ENCODE results near the gene FOXO1.

FOXO1 gene

DNA sequence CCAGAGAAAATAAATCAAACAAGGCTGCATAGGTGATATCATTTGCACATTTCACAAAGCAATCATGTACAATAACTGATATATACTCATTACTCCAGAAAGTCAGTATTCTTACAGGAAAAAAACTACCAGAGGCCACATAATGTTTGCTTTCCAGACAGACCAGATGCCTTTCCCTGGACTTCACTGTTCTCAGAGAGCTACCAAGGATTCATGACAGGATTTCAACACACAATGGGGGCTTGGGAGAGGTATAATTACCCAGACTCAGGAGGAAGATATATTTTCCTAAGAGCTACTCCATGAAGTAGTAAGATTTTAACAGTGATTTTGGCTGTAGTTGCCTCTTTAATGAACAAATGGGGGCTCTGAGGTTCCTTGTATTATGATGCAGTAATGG is 110.0 kb downstream of the FOXO1 start:
- peaks cover 12% of the 10 kb centered on the region for H3K36me3 ChIP-seq (ENCODE audit: insufficient read depth, insufficient read length, low read length)
- H3K9ac ChIP-seq (ENCODE audit: insufficient read length, low read depth), result no peak overlapping the region
- H3K4me1 ChIP-seq (ENCODE audit: insufficient read depth, insufficient read length), result no peaks in the 10 kb centered on the region
- no peaks in the 10 kb centered on the region for H3K27me3 ChIP-seq (ENCODE audit: insufficient read depth, insufficient read length)
- no peak for DNase-seq (ENCODE audit: low read depth, low spot score)
- no peak for TF ChIP-seq SUZ12 (IDR thresholded peaks at IDR 0.05; ENCODE audit: extremely low read depth, insufficient read depth, insufficient read length)
- TF ChIP-seq ZNF274 (IDR thresholded peaks at IDR 0.05; ENCODE audit: low read depth, low read length), result no peak
- no peak for TF ChIP-seq YY1 (IDR thresholded peaks at IDR 0.05; ENCODE audit: insufficient read depth, insufficient read length)
- H3K4me3 ChIP-seq (ENCODE audit: insufficient read length, low read depth), result no peak overlapping the region
- no peaks in the 10 kb centered on the region for H3K9me3 ChIP-seq (ENCODE audit: insufficient read depth, low read length)

DNA sequence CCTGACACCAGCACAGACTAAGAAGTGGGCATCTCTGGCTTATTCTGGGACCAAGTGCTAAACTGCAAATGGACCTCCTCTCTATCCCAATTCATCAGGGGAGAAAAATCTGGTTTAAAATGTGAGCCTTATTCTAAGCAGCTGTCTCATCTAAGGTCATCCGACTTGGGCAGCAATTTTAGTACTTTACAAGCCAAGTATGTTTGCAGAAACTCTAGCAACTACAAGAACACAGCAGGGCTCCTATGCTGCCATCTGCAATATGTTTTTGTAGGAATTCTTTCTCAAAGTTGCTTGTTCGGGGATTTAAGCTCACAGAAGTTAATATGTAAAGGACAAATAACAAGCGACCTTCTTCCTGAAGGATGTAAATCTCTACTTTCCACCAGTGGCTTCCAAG is 113.1 kb downstream of the FOXO1 start:
- Histone ChIP-seq H3K9me3 (ENCODE audit: insufficient read depth, low read length) (no peaks in the 10 kb centered on the region), H3K9ac (ENCODE audit: insufficient read length, low read depth) (no peak overlapping the region), H3K4me3 (ENCODE audit: insufficient read length, low read depth) (no peak overlapping the region), H3K36me3 (ENCODE audit: insufficient read depth, insufficient read length, low read length) (no peaks in the 10 kb centered on the region), H3K4me1 (ENCODE audit: insufficient read depth, insufficient read length) (no peaks in the 10 kb centered on the region), H3K27me3 (ENCODE audit: insufficient read depth, insufficient read length) (no peaks in the 10 kb centered on the region)
- TF ChIP-seq SUZ12 (IDR thresholded peaks at IDR 0.05; ENCODE audit: extremely low read depth, insufficient read depth, insufficient read length), result no peak
- TF ChIP-seq YY1 (IDR thresholded peaks at IDR 0.05; ENCODE audit: insufficient read depth, insufficient read length), result no peak
- TF ChIP-seq ZNF274 (IDR thresholded peaks at IDR 0.05; ENCODE audit: low read depth, low read length), result no peak
- no peak for DNase-seq (ENCODE audit: low read depth, low spot score)

DNA sequence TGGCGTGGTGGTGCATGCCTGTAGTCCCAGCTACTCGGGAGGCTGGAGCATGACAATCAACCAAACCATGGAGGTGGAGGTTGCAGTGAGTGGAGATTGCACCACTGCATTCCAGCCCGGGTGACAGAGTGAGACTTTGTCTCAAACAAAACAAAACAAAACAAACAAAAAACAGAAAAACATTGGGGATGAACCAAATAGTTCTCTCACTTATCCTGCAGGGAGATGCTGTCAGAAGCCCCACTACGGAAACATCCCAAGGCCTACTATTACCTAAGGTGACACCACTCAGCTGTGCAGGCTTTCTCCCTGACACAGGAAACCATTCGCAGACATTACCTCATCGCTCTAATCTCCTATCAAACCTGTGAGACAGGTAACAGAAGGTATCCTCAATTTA is 113.5 kb downstream of the FOXO1 start:
- H3K27me3 ChIP-seq (ENCODE audit: insufficient read depth, insufficient read length), result no peaks in the 10 kb centered on the region
- H3K9me3 ChIP-seq (ENCODE audit: insufficient read depth, low read length), result no peaks in the 10 kb centered on the region
- no peaks in the 10 kb centered on the region for H3K36me3 ChIP-seq (ENCODE audit: insufficient read depth, insufficient read length, low read length)
- H3K4me1 ChIP-seq (ENCODE audit: insufficient read depth, insufficient read length), result no peaks in the 10 kb centered on the region
- TF ChIP-seq ZNF274 (IDR thresholded peaks at IDR 0.05; ENCODE audit: low read depth, low read length) (no peak), SUZ12 (IDR thresholded peaks at IDR 0.05; ENCODE audit: extremely low read depth, insufficient read depth, insufficient read length) (no peak), YY1 (IDR thresholded peaks at IDR 0.05; ENCODE audit: insufficient read depth, insufficient read length) (no peak)
- no peak overlapping the region for H3K9ac ChIP-seq (ENCODE audit: insufficient read length, low read depth)
- no peak for DNase-seq (ENCODE audit: low read depth, low spot score)
- H3K4me3 ChIP-seq (ENCODE audit: insufficient read length, low read depth), result no peak overlapping the region

- H3K27me3 ChIP-seq (ENCODE audit: insufficient read depth, insufficient read length), result no peaks in the 10 kb centered on the region
- H3K4me3 ChIP-seq (ENCODE audit: insufficient read length, low read depth), result no peak overlapping the region
- H3K4me1 ChIP-seq (ENCODE audit: insufficient read depth, insufficient read length), result no peaks in the 10 kb centered on the region
- no peak overlapping the region for H3K9ac ChIP-seq (ENCODE audit: insufficient read length, low read depth)
- no peak for TF ChIP-seq YY1 (IDR thresholded peaks at IDR 0.05; ENCODE audit: insufficient read depth, insufficient read length)
- no peak for TF ChIP-seq SUZ12 (IDR thresholded peaks at IDR 0.05; ENCODE audit: extremely low read depth, insufficient read depth, insufficient read length)
- no peak for TF ChIP-seq ZNF274 (IDR thresholded peaks at IDR 0.05; ENCODE audit: low read depth, low read length)
- H3K36me3 ChIP-seq (ENCODE audit: insufficient read depth, insufficient read length, low read length), result no peaks in the 10 kb centered on the region
- DNase-seq (ENCODE audit: low read depth, low spot score), result no peak
- H3K9me3 ChIP-seq (ENCODE audit: insufficient read depth, low read length), result no peaks in the 10 kb centered on the region
Observed at GRCh38 chr13:40550130-40550529, 116.3 kb downstream of the FOXO1 start.

DNA sequence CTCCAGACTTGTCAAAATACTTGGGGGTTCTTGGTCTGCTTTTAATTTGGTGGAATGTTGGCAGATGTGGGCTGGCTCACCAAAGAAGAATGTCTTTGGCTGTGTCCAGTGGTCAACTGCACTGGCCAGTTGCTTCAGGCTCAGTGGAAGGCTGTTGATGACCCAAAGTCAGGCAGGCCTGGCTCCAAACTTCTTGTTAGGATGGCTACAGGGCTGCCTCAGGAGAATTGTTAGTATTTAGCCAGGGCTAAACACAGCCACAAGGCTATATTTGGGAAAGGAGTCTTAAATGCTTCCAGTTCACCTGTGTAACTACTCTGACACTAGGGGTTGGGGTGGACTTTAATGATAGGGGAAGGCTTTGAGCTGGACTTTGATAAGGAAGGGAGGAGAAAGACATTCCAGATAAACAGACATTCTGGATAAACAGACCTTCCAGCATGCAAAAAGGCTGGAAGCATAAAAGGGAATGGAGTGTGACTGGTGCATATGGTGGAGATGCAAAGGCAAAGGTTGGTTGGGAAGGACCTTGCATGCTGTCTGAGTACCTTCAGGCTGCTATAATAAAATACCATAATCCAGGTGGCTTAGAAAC is 116.8 kb downstream of the FOXO1 start:
- H3K27me3 ChIP-seq (ENCODE audit: insufficient read depth, insufficient read length), result no peaks in the 10 kb centered on the region
- no peak overlapping the region for H3K4me3 ChIP-seq (ENCODE audit: insufficient read length, low read depth)
- H3K9me3 ChIP-seq (ENCODE audit: insufficient read depth, low read length), result no peaks in the 10 kb centered on the region
- H3K9ac ChIP-seq (ENCODE audit: insufficient read length, low read depth), result no peak overlapping the region
- no peak for DNase-seq (ENCODE audit: low read depth, low spot score)
- no peaks in the 10 kb centered on the region for H3K36me3 ChIP-seq (ENCODE audit: insufficient read depth, insufficient read length, low read length)
- TF ChIP-seq ZNF274 (IDR thresholded peaks at IDR 0.05; ENCODE audit: low read depth, low read length), result no peak
- no peak for TF ChIP-seq SUZ12 (IDR thresholded peaks at IDR 0.05; ENCODE audit: extremely low read depth, insufficient read depth, insufficient read length)
- TF ChIP-seq YY1 (IDR thresholded peaks at IDR 0.05; ENCODE audit: insufficient read depth, insufficient read length), result no peak
- H3K4me1 ChIP-seq (ENCODE audit: insufficient read depth, insufficient read length), result no peaks in the 10 kb centered on the region

GRCh38 chr13:40547591-40548315 is 118.7 kb downstream of the FOXO1 start:
- Histone ChIP-seq H3K27me3 (ENCODE audit: insufficient read depth, insufficient read length) (no peaks in the 10 kb centered on the region), H3K4me1 (ENCODE audit: insufficient read depth, insufficient read length) (no peaks in the 10 kb centered on the region), H3K4me3 (ENCODE audit: insufficient read length, low read depth) (no peak overlapping the region), H3K9ac (ENCODE audit: insufficient read length, low read depth) (no peak overlapping the region), H3K36me3 (ENCODE audit: insufficient read depth, insufficient read length, low read length) (no peaks in the 10 kb centered on the region), H3K9me3 (ENCODE audit: insufficient read depth, low read length) (no peaks in the 10 kb centered on the region)
- TF ChIP-seq SUZ12 (IDR thresholded peaks at IDR 0.05; ENCODE audit: extremely low read depth, insufficient read depth, insufficient read length) (no peak), ZNF274 (IDR thresholded peaks at IDR 0.05; ENCODE audit: low read depth, low read length) (no peak), YY1 (IDR thresholded peaks at IDR 0.05; ENCODE audit: insufficient read depth, insufficient read length) (no peak)
- DNase-seq (ENCODE audit: low read depth, low spot score), result no peak

DNA sequence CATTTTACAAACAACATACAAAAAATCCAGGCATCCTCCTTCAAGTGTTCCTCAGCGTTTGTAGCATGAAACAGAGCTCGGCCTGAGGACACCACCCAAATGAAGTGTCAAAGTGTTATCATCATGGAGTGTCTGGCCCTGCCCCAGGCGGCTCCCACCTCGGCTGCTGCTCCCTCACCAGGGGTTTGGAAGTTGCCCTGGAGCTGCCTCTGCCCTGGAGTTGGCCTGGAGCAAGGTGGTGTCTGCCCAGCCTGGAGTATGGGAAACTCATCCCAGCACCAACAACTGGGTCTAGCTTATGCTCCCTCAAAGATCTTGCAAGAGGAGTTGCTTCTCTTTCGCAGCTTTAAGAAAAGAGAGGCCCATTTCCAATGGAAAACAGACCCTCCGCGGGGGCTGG is 120.4 kb downstream of the FOXO1 start:
- H3K4me1 ChIP-seq (ENCODE audit: insufficient read depth, insufficient read length), result no peaks in the 10 kb centered on the region
- no peaks in the 10 kb centered on the region for H3K36me3 ChIP-seq (ENCODE audit: insufficient read depth, insufficient read length, low read length)
- TF ChIP-seq YY1 (IDR thresholded peaks at IDR 0.05; ENCODE audit: insufficient read depth, insufficient read length) (no peak), SUZ12 (IDR thresholded peaks at IDR 0.05; ENCODE audit: extremely low read depth, insufficient read depth, insufficient read length) (no peak), ZNF274 (IDR thresholded peaks at IDR 0.05; ENCODE audit: low read depth, low read length) (no peak)
- H3K4me3 ChIP-seq (ENCODE audit: insufficient read length, low read depth), result no peak overlapping the region
- H3K9ac ChIP-seq (ENCODE audit: insufficient read length, low read depth), result no peak overlapping the region
- DNase-seq (ENCODE audit: low read depth, low spot score), result no peak
- no peaks in the 10 kb centered on the region for H3K9me3 ChIP-seq (ENCODE audit: insufficient read depth, low read length)
- H3K27me3 ChIP-seq (ENCODE audit: insufficient read depth, insufficient read length), result no peaks in the 10 kb centered on the region
